Peyer's patch (tissue), 4 donors: Measurements from ENCODE around the gene RHOF.
A peak's percentile ranks its signal among the peaks of the same experiment; 100 is the strongest.

ENCODE experiments used
- CTCF ChIP-seq, 6 experiments: fragments of 450-650 bp in 4 of 6; fragments of 200-600 bp in 2 of 6; sonication (generic) in 1 of 6; IDR thresholded peaks; one replicate each; pipeline ENCODE4 v1.5.1; 2017 to 2019; ENCODE audit warnings: antibody characterized with exemption in 6 of 6, mild to moderate bottlenecking in 3 of 6, moderate library complexity in 1 of 6
- POLR2A ChIP-seq, 2 donors: fragments of 450-650 bp; IDR thresholded peaks; one replicate each; pipeline ENCODE4 v1.5.1; 2017; ENCODE audit warnings: antibody characterized with exemption in 2 of 2, mild to moderate bottlenecking in 2 of 2, moderate library complexity in 2 of 2

GRCh38 chr12:121794534-121795033 lies 1.1 kb upstream of the RHOF start:
- TF ChIP-seq CTCF (IDR thresholded peaks at IDR 0.05): no peak
- TF ChIP-seq POLR2A (IDR thresholded peaks at IDR 0.05): peak in 1 of 2 donors; percentile 2
